Thoracic aorta (tissue), 2 donors: ENCODE results near the gene PCBP2. TPM values are rescaled to one million over a fixed set of nuclear protein-coding genes. Genes with fewer than 3 reads are reported as not detected.

ENCODE experiments used
- ATAC-seq: fragments of 150-250 bp; one replicate; pipeline ENCODE4 v1.8.0; 2017; ENCODE audit warnings: low read depth; ENCODE audit not compliant: insufficient number of reproducible peaks, low FRiP score
- DNase-seq: peaks from one replicate; pipeline ENCODE4 v3.0.0-alpha.2; 2020; ENCODE audit warnings: low spot score
- H3K27ac ChIP-seq, 2 donors: fragments of 200-600 bp; sonication (generic); 1 replicate in 1 of 2; 2 replicates in 1 of 2; pipeline ENCODE4 v1.5.1; 2016; ENCODE audit warnings: mild to moderate bottlenecking in 2 of 2, moderate library complexity in 2 of 2
- H3K27me3 ChIP-seq: fragments of 200-600 bp; sonication (generic); replicated peaks from 2 replicates; pipeline ENCODE4 v1.6.0; 2016; ENCODE audit warnings: mild to moderate bottlenecking; ENCODE audit not compliant: insufficient read depth
- H3K36me3 ChIP-seq: fragments of 200-600 bp; sonication (generic); one replicate; pipeline ENCODE4 v1.5.1; 2016
- H3K4me1 ChIP-seq, 2 donors: fragments of 200-600 bp; sonication (generic); 1 replicate in 1 of 2; 2 replicates in 1 of 2; pipeline versions ENCODE4 v1.5.1 to v1.6.0; 2016; ENCODE audit warnings: low read depth in 2 of 2, mild to moderate bottlenecking in 1 of 2; ENCODE audit not compliant: control insufficient read depth in 1 of 2
- H3K4me3 ChIP-seq: fragments of 200-600 bp; sonication (generic); 2 replicates; pipeline ENCODE4 v1.5.1; 2016; ENCODE audit warnings: mild to moderate bottlenecking
- H3K9me3 ChIP-seq: fragments of 200-600 bp; sonication (generic); 2 replicates; pipeline ENCODE4 v1.5.1; 2016
- CTCF ChIP-seq: fragments of 200-600 bp; sonication (generic); IDR thresholded peaks from one replicate; pipeline ENCODE4 v1.5.1; 2019; ENCODE audit warnings: antibody characterized with exemption
- total RNA-seq, 2 donors: library from RNA; depleted of rRNA; stranded (reverse); fragments of >200 nt; gene quantifications; one replicate each; pipeline versions ENCODE4 v1.1.0 to v1.2.3, GENCODE V29; 2016

The PCBP2 gene
- total RNA-seq, 2 donors from 2014 or later = 326 to 466 TPM

- H3K27ac ChIP-seq = peak within 1 kb of the TSS; percentile 70 to 99
- H3K27me3 ChIP-seq = no peaks in the 10 kb centered on the region
- ATAC-seq (no peak), DNase-seq (no peak)
- peaks cover 13% of the 10 kb centered on the region for H3K36me3 ChIP-seq
- peak within 1 kb of the TSS; percentile 15 for H3K4me3 ChIP-seq
- TF ChIP-seq CTCF = no peak
- H3K4me1 ChIP-seq = peaks cover 25 to 68% of the 10 kb centered on the region in 2 donors
- H3K9me3 ChIP-seq = no peaks in the 10 kb centered on the region
These were observed 55.1 kb downstream of the PCBP2 start, which contains the start of gene NPFF for GRCh38 chr12:53506881-53507602. Gene NPFF, minus strand, starts transcription at chr12:53507484. Its CDS starts 10 bp downstream, at chr12:53507474.

- no peaks in the 10 kb centered on the region for H3K9me3 ChIP-seq
- ATAC-seq (no peak), DNase-seq (no peak)
- H3K36me3 ChIP-seq = peaks cover 18% of the 10 kb centered on the region
- no peaks in the 10 kb centered on the region for H3K27me3 ChIP-seq
- H3K4me1 ChIP-seq = peaks cover 21 to 63% of the 10 kb centered on the region in 2 donors
- TF ChIP-seq CTCF = no peak
- no peak overlapping the region for H3K4me3 ChIP-seq
- peak overlapping the region; percentile 20 to 99 for H3K27ac ChIP-seq
These were observed 55.6 kb downstream of the PCBP2 start for GRCh38 chr12:53507603-53507885.

- H3K36me3 ChIP-seq = peaks cover 25% of the 10 kb centered on the region
- peak overlapping the region; percentile 15 for H3K4me3 ChIP-seq
- H3K27me3 ChIP-seq = no peaks in the 10 kb centered on the region
- DNase-seq = peak; percentile 50
- peak overlapping the region; percentile 31 to 55 for H3K27ac ChIP-seq
- peaks cover 14 to 53% of the 10 kb centered on the region in 2 donors for H3K4me1 ChIP-seq
- peak; percentile 26 for ATAC-seq
- H3K9me3 ChIP-seq = no peaks in the 10 kb centered on the region
- TF ChIP-seq CTCF = peak; percentile 90
These were observed 56.8 kb downstream of the PCBP2 start for GRCh38 chr12:53508534-53509170.

- Histone ChIP-seq H3K4me1 (peaks cover 14 to 44% of the 10 kb centered on the region in 2 donors), H3K27me3 (no peaks in the 10 kb centered on the region), H3K27ac (no peak overlapping the region), H3K4me3 (no peak overlapping the region), H3K36me3 (peaks cover 37% of the 10 kb centered on the region), H3K9me3 (no peaks in the 10 kb centered on the region)
- TF ChIP-seq CTCF = no peak
- no peak for ATAC-seq
- DNase-seq = no peak
These were observed 58.4 kb downstream of the PCBP2 start for GRCh38 chr12:53510181-53510812.

GRCh38 chr12:53513712-53514410, 62.0 kb downstream of the PCBP2 start:
- ATAC-seq = no peak
- Histone ChIP-seq H3K27ac (peak overlapping the region in 1 of 2 donors; percentile 15), H3K27me3 (no peaks in the 10 kb centered on the region), H3K4me3 (no peak overlapping the region), H3K4me1 (peaks cover 0 to 8% of the 10 kb centered on the region in 2 donors), H3K9me3 (no peaks in the 10 kb centered on the region), H3K36me3 (peaks cover 67% of the 10 kb centered on the region)
- DNase-seq = no peak
- no peak for TF ChIP-seq CTCF
